ENCODE data around the gene PHC2.

PHC2 gene

GRCh38 chr1:33393991-33394390 is 36.9 kb downstream of the PHC2 start:
- no peak for TF ChIP-seq CTCF (conservative IDR thresholded peaks at IDR 0.05)
- H3K27ac ChIP-seq = no peak overlapping the region

GRCh38 chr1:33393524-33393923 is 37.4 kb downstream of the PHC2 start:
- no peak for TF ChIP-seq CTCF (conservative IDR thresholded peaks at IDR 0.05)
- H3K27ac ChIP-seq = no peak overlapping the region

GRCh38 chr1:33392639-33393038 is 38.3 kb downstream of the PHC2 start:
- no peak for TF ChIP-seq CTCF (conservative IDR thresholded peaks at IDR 0.05)
- no peak overlapping the region for H3K27ac ChIP-seq

DNA sequence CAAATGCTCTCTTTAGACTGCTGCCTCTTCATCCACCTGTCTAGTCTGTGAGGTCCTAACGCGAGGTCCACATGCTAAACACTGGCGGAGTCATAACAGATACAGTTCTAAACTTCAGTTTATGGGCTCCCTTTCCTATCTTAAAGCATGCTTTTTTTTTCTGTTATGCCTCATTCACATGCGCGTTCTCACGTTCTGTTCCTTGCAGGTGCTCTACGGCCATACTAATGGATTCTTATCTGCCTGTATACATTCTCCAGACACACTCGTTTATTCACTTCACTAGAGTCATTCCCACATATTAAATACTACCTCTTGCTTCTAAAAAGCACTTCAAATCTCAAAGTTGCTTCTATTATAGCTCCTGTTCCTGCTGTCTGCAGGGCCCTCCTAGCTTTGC is 38.7 kb downstream of the PHC2 start:
- no peak for TF ChIP-seq CTCF (conservative IDR thresholded peaks at IDR 0.05)

GRCh38 chr1:33391343-33392078 is 39.4 kb downstream of the PHC2 start:
- no peak for TF ChIP-seq CTCF (conservative IDR thresholded peaks at IDR 0.05)
- no peak overlapping the region for H3K27ac ChIP-seq

More for the DNA sequence above, 38.7 kb downstream of the PHC2 start:
- H3K27ac ChIP-seq = no peak overlapping the region

- no peak for TF ChIP-seq CTCF (conservative IDR thresholded peaks at IDR 0.05)
Measured at GRCh38 chr1:33390542-33390941, 40.4 kb downstream of the PHC2 start.

GRCh38 chr1:33388805-33389771 is 41.8 kb downstream of the PHC2 start:
- no peak overlapping the region for H3K27ac ChIP-seq
- TF ChIP-seq CTCF (conservative IDR thresholded peaks at IDR 0.05) = no peak

More at GRCh38 chr1:33390542-33390941, 40.4 kb downstream of the PHC2 start:
- H3K27ac ChIP-seq = no peak overlapping the region
